HG03439 (cell line): ENCODE results near the gene PPP1R14C.

Source experiments
- ATAC-seq: cut with Tn5 transposase; IDR thresholded peaks from one replicate; pipeline ENCODE4 v1.9.1; 2021; ENCODE audit warnings: mild to moderate bottlenecking, moderate library complexity; ENCODE audit not compliant: unreplicated experiment

The PPP1R14C gene

GRCh38 chr6:150269130-150269856 is 126.4 kb downstream of the PPP1R14C start:
- ATAC-seq = no peak

DNA sequence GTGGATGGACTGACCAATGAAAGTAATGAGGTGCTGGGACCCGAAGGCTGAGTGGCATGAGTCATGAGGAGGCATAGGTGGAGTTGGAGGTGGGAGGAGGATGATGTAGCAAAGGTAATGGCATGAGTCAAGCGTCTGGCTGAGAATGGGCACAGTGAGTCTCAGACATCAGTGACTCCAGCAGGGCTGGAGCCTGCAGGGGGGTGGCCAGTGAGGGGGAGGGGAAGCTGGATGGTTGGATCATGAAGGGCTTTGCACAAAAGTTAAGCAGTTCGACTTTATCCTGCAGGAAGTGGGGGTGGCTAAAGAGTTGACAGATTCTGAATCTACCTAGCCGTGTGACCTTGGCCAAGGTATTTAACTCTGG is 127.0 kb downstream of the PPP1R14C start:
- ATAC-seq = no peak

DNA sequence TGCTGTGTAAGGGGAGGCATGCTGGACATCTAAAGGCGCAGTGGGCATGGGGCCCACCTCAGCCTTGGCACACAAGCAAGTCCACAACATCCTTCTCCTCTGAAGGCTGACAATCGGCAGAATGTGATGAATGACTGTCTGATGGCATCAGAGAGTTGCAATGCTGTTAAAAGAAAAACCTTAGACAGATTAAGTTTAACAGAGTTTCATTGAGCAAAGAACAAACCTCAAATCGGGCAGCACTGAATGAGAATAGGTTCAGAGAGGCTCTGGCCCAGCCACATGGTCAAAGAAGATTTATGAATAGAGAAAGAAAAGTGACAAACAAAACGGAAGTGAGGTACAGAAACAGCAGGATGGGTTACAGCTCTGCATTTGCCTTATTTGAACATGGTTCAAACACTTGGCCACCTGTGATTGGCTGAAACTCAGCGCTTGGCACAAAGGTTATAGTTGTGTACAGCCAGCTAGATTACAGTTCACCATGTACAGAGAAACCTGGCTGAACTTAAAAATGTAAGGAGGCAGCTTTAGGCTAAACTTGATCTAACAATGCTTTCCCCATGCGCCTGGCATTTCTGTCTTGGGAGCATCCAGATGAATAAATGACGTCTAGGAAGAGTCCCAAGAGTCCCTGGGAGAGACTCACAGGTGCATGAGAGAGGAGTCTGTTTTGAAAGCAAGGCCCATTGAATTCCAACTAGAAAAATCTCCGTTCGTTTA is 127.6 kb downstream of the PPP1R14C start:
- ATAC-seq = no peak

DNA sequence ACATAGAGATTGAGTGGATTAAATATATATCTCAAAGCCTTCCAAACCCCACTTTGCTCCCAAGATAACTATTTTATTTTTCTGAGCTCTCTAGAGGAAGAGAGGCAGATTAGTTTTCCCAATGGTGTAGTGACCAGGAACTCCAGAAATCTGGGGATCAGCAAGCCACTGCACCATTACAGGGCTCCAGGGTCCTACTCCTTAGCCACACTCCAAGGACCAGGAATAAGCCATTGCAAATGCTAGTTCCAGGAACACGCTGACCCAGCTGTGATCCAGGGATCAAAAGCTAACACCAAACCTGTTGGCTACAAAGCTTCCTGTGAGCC is 128.3 kb downstream of the PPP1R14C start:
- ATAC-seq = no peak

DNA sequence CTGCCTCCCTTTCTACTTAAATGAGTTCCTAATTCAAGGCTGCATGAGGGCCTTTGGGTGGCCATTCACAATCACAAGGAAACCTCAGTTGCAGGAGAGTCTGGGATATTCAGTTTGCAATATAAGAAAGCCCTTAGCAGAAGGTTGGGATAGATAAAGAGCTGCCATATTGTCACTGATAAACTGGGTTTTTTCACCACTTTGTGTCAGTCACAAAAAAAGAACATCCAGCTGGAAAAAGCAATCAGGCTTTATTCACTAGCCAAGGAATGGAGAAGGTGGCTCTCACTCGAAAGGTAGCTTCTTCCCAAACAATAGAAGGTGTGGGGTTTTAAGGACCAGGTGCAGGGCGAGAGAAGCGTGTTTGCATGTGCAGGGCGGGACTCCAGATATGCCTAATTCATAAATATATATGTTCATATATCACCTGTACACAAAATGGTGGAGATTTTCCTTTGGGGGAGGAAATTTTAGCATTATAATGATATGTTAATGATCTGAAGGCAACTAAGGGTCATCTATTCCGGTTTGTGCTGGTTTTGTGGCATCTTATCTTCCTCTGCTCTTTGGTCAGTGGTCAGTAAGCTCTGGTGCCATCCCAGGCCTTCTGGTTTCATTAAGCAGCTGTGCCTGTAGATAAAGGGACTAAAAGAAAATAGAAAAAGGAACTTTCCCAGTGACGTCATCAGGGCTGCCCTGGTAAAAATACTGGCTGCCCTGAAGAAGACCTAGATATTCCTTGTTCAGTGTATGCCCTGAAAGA is 128.8 kb downstream of the PPP1R14C start:
- no peak for ATAC-seq

DNA sequence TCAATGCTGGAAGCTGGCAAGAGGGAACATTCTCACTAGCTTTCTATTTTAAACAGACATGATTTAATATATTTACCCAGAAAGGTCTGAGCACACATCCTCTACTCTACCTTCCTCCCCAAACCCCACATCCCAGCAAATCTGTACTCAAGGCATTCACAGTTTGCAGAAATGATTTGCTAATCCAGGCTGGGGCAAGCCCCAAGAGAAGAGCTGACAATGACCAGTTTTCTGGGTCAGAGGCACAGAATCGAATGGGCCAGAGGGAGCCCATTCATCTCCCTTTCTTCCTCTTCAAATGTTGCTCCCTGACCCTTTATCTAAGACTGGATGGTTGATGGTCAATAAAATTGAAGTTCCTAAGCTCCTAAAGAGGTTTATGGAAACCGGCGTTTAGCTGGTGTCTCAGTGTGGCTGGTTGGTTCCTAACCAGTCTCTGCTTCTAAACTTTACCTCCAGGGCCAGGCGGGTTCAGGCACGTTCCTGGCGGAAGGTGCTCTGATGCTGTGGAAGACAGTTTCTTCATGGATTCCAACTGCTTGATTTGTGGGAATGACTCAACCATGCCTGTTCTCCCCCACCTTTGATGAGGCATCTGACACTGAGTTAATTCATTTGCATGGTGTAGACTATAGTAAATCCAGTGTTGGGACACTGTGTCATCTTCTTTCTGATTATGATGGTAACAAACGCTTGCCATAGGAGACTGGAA is 129.6 kb downstream of the PPP1R14C start:
- ATAC-seq = no peak

DNA sequence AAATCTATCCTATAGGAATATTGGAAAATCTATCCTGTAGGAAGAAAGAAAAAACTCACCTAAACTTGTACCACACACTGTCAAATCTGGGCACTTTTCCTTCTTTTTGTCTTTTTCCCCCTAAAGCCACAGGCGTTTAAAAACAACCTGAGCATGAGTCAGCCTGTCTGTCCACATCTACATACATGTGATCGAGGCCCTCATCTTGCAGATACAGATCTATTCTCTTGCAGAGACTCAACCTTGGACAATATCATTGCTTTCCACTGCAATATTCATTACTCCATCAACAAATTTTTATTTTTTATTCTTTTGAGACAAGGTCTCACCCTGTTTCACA is 130.1 kb downstream of the PPP1R14C start:
- no peak for ATAC-seq

DNA sequence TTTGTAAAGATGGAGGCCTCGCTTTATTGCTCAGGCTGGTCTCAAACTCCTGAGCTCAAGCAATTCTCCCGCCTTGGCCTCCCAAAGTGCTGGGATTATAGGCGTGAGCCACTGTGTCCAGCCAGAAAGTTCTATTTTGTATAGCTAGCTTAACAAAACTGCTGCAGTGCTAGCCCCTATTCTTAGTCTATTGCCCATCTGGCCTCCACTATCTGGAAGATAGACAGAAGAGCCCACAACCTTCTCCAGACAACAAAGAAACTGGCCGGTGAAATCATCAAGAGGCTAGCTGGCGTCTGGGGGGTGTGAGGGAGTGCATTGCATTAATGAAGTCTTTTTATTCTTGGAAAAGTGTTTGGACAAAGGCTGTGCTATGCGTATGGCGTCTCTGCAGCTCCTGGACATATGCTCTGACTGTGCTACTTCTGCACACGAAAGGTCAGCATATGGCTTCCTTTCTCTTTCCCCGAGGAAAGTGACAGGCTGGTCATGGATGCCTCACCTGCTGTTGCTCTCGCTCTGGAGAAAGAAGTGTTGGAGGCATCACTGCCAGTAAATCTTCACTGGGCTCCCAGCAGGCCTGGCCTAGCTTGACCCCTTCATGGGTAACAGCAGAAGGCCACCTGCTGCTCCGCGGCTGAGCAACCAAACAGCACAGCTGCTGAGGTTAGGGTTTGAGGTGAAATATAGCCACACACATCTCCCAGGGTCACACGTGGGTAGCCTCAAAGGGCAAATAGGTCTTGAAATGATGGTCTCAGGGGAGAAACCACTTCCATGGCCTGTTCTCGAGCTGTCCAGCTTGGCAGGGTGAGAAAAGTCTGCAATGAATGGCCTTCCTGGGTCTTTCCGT is 130.8 kb downstream of the PPP1R14C start:
- no peak for ATAC-seq

DNA sequence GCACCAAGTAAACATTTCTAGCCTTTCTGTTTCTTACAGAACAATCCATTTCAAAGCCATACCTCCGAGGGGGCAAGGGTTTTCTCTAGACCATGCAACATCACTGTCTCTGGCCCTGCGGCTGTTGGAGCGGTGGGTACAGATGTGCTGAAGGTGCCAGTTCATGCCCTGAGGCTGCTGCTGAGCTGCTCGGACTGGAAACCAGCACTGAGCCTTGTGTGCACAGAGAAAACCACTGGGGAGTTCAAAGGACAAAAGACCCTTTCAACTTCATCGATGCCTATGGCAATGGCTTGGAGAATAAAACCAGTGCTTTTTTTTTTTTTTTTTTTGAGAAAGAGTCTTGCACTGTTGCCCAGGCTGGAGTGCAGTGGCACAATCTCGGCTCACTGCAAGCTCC is 132.6 kb downstream of the PPP1R14C start:
- no peak for ATAC-seq

- no peak for ATAC-seq
These were observed 133.5 kb downstream of the PPP1R14C start for GRCh38 chr6:150276168-150276936.

DNA sequence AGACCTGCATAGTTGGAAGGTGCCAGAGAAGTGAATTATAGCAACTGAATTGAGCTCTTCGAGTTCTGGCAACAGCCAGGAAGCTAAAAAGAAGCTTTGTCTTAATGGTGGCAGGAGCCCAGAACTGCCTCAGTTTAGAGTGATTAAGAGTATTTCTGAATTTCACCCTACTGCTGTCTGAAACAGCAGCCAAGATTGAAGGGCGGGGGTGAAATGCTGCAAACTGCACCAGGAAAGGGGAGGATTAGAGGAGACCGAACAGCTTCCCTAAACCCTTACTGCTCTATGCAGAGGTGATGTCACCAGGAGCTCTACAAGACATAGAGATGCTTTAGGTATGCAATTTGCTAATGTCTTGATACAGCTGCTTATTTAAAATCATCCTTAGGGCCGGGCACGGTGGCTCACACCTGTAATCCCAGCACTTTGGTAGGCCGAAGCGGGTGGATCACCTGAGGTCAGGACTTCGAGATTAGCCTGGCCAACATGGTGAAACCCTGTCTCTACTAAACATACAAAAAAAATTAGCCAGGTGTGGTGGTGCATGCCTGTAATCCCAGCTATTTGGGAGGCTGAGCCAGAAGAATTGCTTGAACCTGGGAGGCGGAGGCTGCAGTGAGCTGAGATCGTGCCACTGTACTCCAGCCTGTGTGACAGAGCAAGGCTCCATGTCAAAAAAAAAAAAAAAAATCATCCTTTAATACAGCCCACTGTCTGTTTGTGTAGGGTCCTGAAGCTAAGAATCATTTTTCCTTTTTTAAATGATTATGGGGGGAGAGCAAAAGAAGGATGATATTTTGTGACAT is 134.3 kb downstream of the PPP1R14C start:
- ATAC-seq = no peak

- no peak for ATAC-seq
These were observed 136.7 kb downstream of the PPP1R14C start for GRCh38 chr6:150279533-150279932.

DNA sequence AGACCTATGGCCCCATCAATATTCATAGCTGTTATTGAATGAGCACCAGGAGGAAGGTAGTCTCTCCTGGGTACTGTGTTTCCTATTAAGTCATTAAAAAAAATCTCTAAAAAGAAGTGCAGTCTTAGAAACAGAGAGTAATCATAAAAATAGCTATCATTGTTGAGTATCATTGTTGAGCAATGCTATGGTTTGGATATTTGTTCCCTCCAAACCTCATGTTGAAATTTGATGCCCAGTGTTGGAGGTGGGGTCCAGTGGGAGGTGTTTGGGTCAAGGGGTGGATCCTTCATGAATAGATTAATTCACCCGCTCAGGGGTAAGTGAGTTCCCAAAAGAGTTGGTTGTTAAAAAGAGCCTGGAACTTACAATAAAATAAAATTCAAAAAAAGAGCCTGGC is 137.9 kb downstream of the PPP1R14C start:
- ATAC-seq = no peak

- ATAC-seq = no peak
These were observed 138.9 kb downstream of the PPP1R14C start for GRCh38 chr6:150281767-150282166.

DNA sequence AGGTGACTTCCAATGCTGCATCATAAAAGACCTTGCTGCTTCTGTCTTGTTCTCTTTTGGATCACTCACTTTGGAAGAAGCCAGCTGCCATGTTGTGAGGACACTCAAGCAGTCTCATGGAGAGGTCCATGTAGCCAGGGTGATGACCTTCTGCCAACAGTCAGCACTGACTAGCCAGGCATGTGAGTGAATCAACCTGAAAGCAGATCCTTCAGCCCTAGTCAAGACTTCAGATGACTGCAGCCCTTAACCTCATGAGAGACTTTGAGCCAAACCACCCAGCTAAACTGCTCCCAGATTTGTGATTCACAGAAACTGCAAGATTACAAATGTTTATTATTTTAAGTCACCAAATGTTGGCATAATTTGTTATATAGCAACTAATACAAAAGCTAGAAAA is 140.0 kb downstream of the PPP1R14C start:
- ATAC-seq = no peak

DNA sequence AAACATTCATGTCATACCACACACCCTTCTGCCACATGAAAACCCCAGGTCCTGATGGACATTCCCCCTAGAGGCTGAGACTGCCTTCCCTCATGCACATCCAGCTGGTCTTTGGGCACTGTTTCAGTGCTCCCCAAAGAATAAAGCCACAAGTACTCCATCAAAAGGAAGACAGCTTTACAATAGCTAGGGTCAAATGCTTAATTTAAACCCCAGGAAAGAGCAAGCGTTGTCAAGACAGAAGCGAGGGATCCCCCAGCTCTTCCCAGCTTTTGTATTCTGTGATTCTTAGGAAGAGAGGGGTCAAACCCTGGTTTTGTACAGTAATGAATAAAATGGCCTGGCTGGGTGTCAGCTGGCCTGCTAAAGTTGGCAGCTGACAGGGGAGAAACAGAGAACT is 143.6 kb downstream of the PPP1R14C start:
- ATAC-seq = no peak

GRCh38 chr6:150286912-150287311 is 144.1 kb downstream of the PPP1R14C start:
- no peak for ATAC-seq

GRCh38 chr6:150288456-150288855 is 145.6 kb downstream of the PPP1R14C start:
- no peak for ATAC-seq

GRCh38 chr6:150289454-150290071 is 146.7 kb downstream of the PPP1R14C start:
- ATAC-seq = no peak
